Measurements from ENCODE around the gene OLR1. TPM values are rescaled to one million over a fixed set of nuclear protein-coding genes. Genes with fewer than 3 reads are reported as not detected.

OLR1 gene
- total RNA-seq (2022; extraction: Qiagen RNA extraction), result 0.67 to 1.8 TPM (median 1.0 TPM) in 5 replicates

GRCh38 chr12:10171973-10172728, at the start of gene OLR1:
TSS of gene OLR1 (minus strand) at chr12:10172132. CDS start at chr12:10172077, 55 bp downstream.

GRCh38 chr12:10212739-10213131, 40.8 kb upstream of the OLR1 start, which contains the start of gene GABARAPL1:
TSS of gene GABARAPL1 (plus strand) at chr12:10212877. CDS start at chr12:10213130, 253 bp downstream.

GRCh38 chr12:10178821-10179220, 6.9 kb upstream of the OLR1 start, which contains the start of gene TMEM52B:
TSS of gene TMEM52B (plus strand) at chr12:10179032. CDS start at chr12:10179575, 543 bp downstream.

GRCh38 chr12:10130042-10130441, 41.9 kb downstream of the OLR1 start, which contains the start of gene CLEC7A:
TSS of gene CLEC7A (minus strand) at chr12:10130199. CDS start at chr12:10130082, 117 bp downstream.

Other genes with a start within 250 kb of the OLR1 start
- not detected in 5 replicates for gene CLEC2A, start 239.8 kb downstream of the OLR1 start, total RNA-seq (2022; extraction: Qiagen RNA extraction)
- gene CLEC12A, start 200.7 kb downstream of the OLR1 start, total RNA-seq (2022; extraction: Qiagen RNA extraction), result not detected in 5 replicates
- gene CLEC1B, start 173.0 kb downstream of the OLR1 start, total RNA-seq (2022; extraction: Qiagen RNA extraction), result not detected in 5 replicates
- not detected in 5 replicates for gene CLEC12B, start 161.5 kb downstream of the OLR1 start, total RNA-seq (2022; extraction: Qiagen RNA extraction)
- not detected in 5 replicates for gene CLEC9A, start 141.4 kb downstream of the OLR1 start, total RNA-seq (2022; extraction: Qiagen RNA extraction)
- not detected in 5 replicates for gene CLEC1A, start 73.1 kb downstream of the OLR1 start, total RNA-seq (2022; extraction: Qiagen RNA extraction)
- gene CLEC7A, start 41.9 kb downstream of the OLR1 start, total RNA-seq (2022; extraction: Qiagen RNA extraction), result not detected in 5 replicates
- 0.10 to 0.47 TPM (median 0.14 TPM) in 4 of 5 replicates, not detected in the other for gene TMEM52B, start 6.9 kb upstream of the OLR1 start, total RNA-seq (2022; extraction: Qiagen RNA extraction)
- 32.0 to 41.5 TPM (median 38.0 TPM) in 5 replicates for gene GABARAPL1, start 40.7 kb upstream of the OLR1 start, total RNA-seq (2022; extraction: Qiagen RNA extraction)
- gene KLRD1, start 135.7 kb upstream of the OLR1 start, total RNA-seq (2022; extraction: Qiagen RNA extraction), result not detected in 5 replicates
- gene KLRK1, start 217.9 kb upstream of the OLR1 start, total RNA-seq (2022; extraction: Qiagen RNA extraction), result 0.08 TPM in 1 of 5 replicates, not detected in the others
- not detected in 5 replicates for gene KLRC4, start 237.6 kb upstream of the OLR1 start, total RNA-seq (2022; extraction: Qiagen RNA extraction)
- gene KLRC3, start 248.5 kb upstream of the OLR1 start, total RNA-seq (2022; extraction: Qiagen RNA extraction), result 0.12 to 0.40 TPM (median 0.23 TPM) in 5 replicates

Measured in A549 treated with CORT108297 at 1 μM for 4 hours (cell line).